Measurements from ENCODE around the gene C1orf141.

DNA sequence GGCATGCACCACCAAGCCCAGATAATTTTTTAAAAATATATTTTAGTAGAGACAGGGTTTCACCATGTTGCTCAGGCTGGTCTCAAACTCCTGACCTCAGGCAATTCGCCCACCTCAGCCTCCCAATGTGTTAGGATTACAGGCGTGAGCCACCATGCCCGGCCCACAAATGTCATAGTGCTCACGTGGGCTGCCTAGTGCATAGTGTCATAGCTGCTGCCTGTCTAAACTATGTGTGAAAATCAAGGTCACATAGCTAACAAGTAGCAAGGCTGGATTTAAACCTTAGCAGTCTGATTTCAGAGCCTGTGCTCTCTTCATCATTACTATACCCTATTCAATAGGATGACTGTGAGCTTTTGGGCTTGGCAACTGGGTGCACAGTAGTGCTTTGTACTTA is 10.3 kb downstream of the C1orf141 start:
- TF ChIP-seq EZH2 (IDR thresholded peaks at IDR 0.05; ENCODE audit: insufficient read depth, poor library complexity, severe bottlenecking): no peak
- no peak for TF ChIP-seq EZH2phosphoT487 (IDR thresholded peaks at IDR 0.05; ENCODE audit: insufficient read depth, low read depth)
